Kidney (tissue), 14 donors: ENCODE measurements around the gene LIMS2. TPM values are rescaled to one million over a fixed set of nuclear protein-coding genes. Genes with fewer than 3 reads are reported as not detected.

ENCODE experiments used
- DNase-seq, 5 donors: peaks; one replicate each; pipeline ENCODE4 v3.0.0-alpha.2; 2013 to 2020
- FAIRE-seq: peaks from 2 replicates; lab custom pipeline; 2012; peaks lifted over from hg19 to GRCh38; lab: Jason Lieb, UNC
- H3K27ac ChIP-seq, 2 donors: one replicate each; pipeline ENCODE4 v1.7.0; 2013; ENCODE audit warnings: low read depth in 2 of 2, low read length in 2 of 2, inconsistent platforms in 1 of 2
- H3K27me3 ChIP-seq: one replicate; pipeline ENCODE4 v1.7.1; 2013; ENCODE audit warnings: low read length, inconsistent platforms; ENCODE audit not compliant: control insufficient read depth, insufficient read depth
- H3K36me3 ChIP-seq, 3 donors: one replicate each; pipeline versions ENCODE4 v1.7.0 to v1.7.1; 2013; ENCODE audit warnings: low read length in 3 of 3, control low read depth in 1 of 3, inconsistent platforms in 1 of 3; ENCODE audit not compliant: insufficient read depth in 3 of 3, control insufficient read depth in 2 of 3
- H3K4me1 ChIP-seq, 3 donors: one replicate each; pipeline versions ENCODE4 v1.7.0 to v1.7.1; 2013; ENCODE audit warnings: low read length in 3 of 3, inconsistent platforms in 1 of 3, low read depth in 1 of 3; ENCODE audit not compliant: control insufficient read depth in 2 of 3, insufficient read depth in 2 of 3
- H3K4me3 ChIP-seq, 3 donors: one replicate each; pipeline versions ENCODE4 v1.7.0 to v1.8.1; 2013; ENCODE audit warnings: low read length in 3 of 3, control low read depth in 1 of 3, inconsistent platforms in 1 of 3
- H3K9ac ChIP-seq, 3 donors: one replicate each; pipeline versions ENCODE4 v1.7.0 to v1.7.1; 2013; ENCODE audit warnings: low read length in 3 of 3, control low read depth in 1 of 3, inconsistent platforms in 1 of 3
- H3K9me3 ChIP-seq, 3 donors: one replicate each; pipeline versions ENCODE4 v1.7.0 to v1.7.1; 2013; ENCODE audit warnings: low read length in 3 of 3, control low read depth in 1 of 3, inconsistent platforms in 1 of 3; ENCODE audit not compliant: control insufficient read depth in 2 of 3, insufficient read depth in 1 of 3
- intact Hi-C: fragments of 100-400 bp; cut with DNase I; formaldehyde crosslinking; loops from one replicate; pipeline ENCODE4 v1.11.1; 2022
- polyA plus RNA-seq: library from polyadenylated mRNA; stranded (reverse); fragments of 350-450 nt; fragmentation: Illumina TruSeq; extraction: RNeasy Lipid Tissue Mini Kit (QIAGEN cat#74804); gene quantifications from one replicate; pipeline ENCODE4 v1.2.3, GENCODE V29; 2014; ENCODE audit warnings: low read depth, low replicate concordance; ENCODE audit not compliant: insufficient read depth
- total RNA-seq: library from RNA; stranded (reverse); fragmentation: NEBNext Ultra II Directional; extraction: Animal tissue kit (Norgen Biotek cat#: 25700); gene quantifications from one replicate; pipeline ENCODE4 v1.2.1, GENCODE V29; 2021
- TF ChIP-seq, protein P1 (sequence below): IDR thresholded peaks from 3 replicates; pipeline ENCODE4 v1.5.1; 2012; ENCODE audit warnings: mild to moderate bottlenecking, moderate library complexity, borderline replicate concordance; ENCODE audit not compliant: insufficient read depth; ENCODE audit errors: extremely low read depth
- donor health status: control.
- donor health status: control.
- donor health status: control.
- donor health status: control.
- donor health status: control.
- donor health status: DM: yes; HTN: yes; CAD: no.
- donor health status: Normal renal cell carcinoma (clear cell type).

The LIMS2 gene
- total and polyA plus RNA-seq, 2 donors from 2014 or later: 101 to 107 TPM

DNA sequence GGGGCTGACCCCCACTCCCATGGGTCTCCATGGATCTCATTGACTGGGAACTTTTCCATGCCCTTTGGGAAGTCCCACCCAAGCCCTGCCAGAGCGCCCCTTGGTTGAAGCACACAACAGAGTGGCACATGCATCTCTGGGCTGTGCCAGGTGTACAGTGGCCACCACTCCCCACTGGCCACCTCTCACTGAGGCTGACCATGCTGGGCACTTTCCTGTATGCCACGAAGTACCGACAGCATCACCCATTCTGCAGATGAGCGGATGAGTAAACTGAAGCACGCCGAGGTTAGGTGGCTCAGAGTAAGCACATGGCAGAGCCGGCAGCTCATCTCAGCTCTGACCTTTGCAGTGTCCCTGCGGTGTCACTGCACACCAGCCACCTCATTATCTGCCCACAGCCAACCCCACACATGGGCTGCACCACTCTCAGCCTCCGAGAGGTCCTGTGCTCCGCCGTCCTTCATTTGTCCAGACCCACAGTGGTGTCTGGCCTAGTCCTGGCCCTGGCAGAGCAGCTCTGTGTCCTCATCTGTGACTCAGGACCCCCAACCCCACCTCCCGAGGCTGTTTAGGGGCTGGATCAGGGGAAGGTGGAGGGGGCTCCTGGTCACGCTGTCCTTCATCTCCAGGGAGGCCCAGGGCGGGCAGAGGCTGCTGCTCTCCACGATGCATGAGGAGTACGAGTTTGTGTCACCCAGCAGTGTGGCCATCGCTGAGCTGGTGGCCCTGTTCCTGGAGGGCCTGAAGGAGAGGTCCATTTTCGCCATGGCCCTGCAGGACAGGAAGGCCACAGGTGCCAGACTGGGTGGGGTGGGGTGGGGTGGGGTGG, 47.4 kb downstream of the LIMS2 start:
- FAIRE-seq: no peak
- intact Hi-C loops: no loop called here

DNA sequence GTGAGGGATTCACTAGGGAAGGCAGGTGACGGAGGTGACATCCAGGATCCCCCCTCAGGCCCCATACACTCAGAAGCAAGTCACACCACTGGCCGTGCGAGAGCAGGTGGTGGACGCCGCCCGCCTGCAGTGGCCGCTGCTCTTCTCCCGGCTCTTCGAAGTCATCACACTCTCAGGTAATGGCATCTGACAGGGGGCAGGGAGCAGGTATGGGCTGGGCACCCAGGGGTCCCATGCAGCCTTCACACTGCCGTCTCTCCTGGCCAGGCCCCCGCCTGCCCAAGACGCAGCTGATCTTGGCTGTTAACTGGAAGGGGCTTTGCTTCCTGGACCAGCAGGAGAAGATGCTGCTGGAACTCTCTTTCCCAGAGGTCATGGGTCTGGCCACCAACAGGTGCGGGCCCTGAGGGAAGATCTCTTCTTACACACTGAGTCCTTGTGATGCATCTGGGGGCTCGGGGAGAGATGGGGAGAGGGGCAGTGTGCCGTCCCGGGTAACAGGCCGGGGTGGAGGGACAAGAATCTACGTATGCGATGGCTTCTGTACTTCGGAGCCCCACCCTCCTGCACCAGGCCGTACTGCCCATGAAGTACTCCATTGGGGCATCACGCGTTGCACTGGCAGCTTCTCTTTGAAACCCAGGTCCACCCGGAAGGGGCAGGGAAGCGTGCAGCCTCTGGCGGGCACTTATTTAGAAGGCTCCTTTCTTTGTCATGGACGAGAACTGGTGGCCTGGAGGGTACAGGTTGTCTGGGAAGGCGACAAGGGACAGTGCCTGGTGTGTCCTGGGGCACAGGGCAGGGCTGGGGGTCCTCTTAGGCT, 48.2 kb downstream of the LIMS2 start:
- DNase-seq: no peak
- TF ChIP-seq, protein P1, sequence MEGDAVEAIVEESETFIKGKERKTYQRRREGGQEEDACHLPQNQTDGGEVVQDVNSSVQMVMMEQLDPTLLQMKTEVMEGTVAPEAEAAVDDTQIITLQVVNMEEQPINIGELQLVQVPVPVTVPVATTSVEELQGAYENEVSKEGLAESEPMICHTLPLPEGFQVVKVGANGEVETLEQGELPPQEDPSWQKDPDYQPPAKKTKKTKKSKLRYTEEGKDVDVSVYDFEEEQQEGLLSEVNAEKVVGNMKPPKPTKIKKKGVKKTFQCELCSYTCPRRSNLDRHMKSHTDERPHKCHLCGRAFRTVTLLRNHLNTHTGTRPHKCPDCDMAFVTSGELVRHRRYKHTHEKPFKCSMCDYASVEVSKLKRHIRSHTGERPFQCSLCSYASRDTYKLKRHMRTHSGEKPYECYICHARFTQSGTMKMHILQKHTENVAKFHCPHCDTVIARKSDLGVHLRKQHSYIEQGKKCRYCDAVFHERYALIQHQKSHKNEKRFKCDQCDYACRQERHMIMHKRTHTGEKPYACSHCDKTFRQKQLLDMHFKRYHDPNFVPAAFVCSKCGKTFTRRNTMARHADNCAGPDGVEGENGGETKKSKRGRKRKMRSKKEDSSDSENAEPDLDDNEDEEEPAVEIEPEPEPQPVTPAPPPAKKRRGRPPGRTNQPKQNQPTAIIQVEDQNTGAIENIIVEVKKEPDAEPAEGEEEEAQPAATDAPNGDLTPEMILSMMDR: no peak
- Histone ChIP-seq H3K9ac (no peak overlapping the region), H3K4me1 (no peaks in the 10 kb centered on the region), H3K27me3 (no peaks in the 10 kb centered on the region), H3K9me3 (no peaks in the 10 kb centered on the region), H3K27ac (no peak overlapping the region), H3K4me3 (no peak overlapping the region), H3K36me3 (no peaks in the 10 kb centered on the region)
- no peak for FAIRE-seq
- intact Hi-C loops: no loop called here

More for the DNA sequence above, 47.4 kb downstream of the LIMS2 start:
- TF ChIP-seq, protein P1: no peak
- Histone ChIP-seq H3K27me3 (no peaks in the 10 kb centered on the region), H3K9me3 (no peaks in the 10 kb centered on the region), H3K4me1 (no peaks in the 10 kb centered on the region), H3K9ac (no peak overlapping the region), H3K27ac (no peak overlapping the region), H3K4me3 (no peak overlapping the region), H3K36me3 (no peaks in the 10 kb centered on the region)
- DNase-seq: peak in 1 of 5 donors; percentile 70

DNA sequence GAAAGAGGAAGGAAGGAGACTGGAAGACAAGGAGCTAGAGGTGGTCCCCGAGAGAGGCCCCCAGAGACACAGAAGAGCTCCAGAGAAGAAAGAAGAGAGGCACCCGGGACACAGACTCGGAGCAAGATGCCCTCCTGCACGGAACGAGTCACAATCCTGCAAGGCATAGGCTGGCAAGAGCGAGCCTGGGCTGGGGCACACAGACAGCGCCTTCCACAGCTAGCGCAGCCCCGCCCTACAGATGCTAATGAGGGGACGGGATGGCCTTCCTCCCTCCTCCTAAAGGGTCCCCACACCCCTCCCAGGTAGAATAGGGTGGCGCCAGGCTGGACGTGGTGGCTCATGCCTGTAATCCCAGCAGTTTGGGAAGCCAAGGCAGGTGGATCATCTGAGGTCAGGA, 49.2 kb downstream of the LIMS2 start:
- no peaks in the 10 kb centered on the region for H3K27me3 ChIP-seq
- H3K4me3 ChIP-seq: no peak overlapping the region
- no peaks in the 10 kb centered on the region for H3K4me1 ChIP-seq
- peaks cover 0 to 3% (median 0%) of the 10 kb centered on the region in 3 donors for H3K36me3 ChIP-seq
- H3K27ac ChIP-seq: no peak overlapping the region
- H3K9ac ChIP-seq: no peak overlapping the region
- FAIRE-seq (no peak), DNase-seq (no peak)
- no peaks in the 10 kb centered on the region for H3K9me3 ChIP-seq
- TF ChIP-seq, protein P1: no peak
- intact Hi-C loops: no loop called here
